LNCAP (cell line): Measurements from ENCODE around the gene NLGN2.

Source experiments
- TF ChIP-seq, protein P1 (sequence below): fragments of 450-650 bp; IDR thresholded peaks from 2 replicates; pipeline ENCODE4 v1.5.1; 2017; ENCODE audit warnings: mild to moderate bottlenecking

Gene NLGN2

DNA sequence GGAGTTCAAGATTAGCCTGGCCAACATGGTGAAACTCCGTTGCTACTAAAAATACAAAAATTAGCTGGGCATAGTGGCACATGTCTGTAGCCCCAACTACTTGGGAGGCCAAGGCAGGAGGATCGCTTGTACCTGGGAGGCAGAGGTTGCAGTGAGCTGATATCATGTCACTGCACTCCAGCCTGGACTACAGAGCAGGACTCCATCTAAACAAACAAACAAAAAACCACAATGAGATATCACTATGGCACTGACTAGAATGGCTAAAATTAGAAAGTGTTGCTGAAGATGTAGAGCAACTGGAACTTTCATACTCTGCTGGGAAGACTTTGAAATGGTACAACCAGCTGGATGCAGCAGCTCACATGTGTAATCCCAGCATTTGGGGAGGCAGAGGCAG is 33.3 kb upstream of the NLGN2 start:
- TF ChIP-seq, protein P1, sequence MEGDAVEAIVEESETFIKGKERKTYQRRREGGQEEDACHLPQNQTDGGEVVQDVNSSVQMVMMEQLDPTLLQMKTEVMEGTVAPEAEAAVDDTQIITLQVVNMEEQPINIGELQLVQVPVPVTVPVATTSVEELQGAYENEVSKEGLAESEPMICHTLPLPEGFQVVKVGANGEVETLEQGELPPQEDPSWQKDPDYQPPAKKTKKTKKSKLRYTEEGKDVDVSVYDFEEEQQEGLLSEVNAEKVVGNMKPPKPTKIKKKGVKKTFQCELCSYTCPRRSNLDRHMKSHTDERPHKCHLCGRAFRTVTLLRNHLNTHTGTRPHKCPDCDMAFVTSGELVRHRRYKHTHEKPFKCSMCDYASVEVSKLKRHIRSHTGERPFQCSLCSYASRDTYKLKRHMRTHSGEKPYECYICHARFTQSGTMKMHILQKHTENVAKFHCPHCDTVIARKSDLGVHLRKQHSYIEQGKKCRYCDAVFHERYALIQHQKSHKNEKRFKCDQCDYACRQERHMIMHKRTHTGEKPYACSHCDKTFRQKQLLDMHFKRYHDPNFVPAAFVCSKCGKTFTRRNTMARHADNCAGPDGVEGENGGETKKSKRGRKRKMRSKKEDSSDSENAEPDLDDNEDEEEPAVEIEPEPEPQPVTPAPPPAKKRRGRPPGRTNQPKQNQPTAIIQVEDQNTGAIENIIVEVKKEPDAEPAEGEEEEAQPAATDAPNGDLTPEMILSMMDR, result no peak

GRCh38 chr17:7379134-7379533 is 28.5 kb upstream of the NLGN2 start:
- TF ChIP-seq, protein P1, result no peak

GRCh38 chr17:7380321-7380720 is 27.3 kb upstream of the NLGN2 start:
- TF ChIP-seq, protein P1, result no peak

GRCh38 chr17:7380855-7381683 is 26.6 kb upstream of the NLGN2 start, which contains the start of gene TNK1:
TSS of gene TNK1 (plus strand) at chr17:7381089. CDS start at chr17:7382927, 1,838 bp downstream.
- TF ChIP-seq, protein P1, result no peak

DNA sequence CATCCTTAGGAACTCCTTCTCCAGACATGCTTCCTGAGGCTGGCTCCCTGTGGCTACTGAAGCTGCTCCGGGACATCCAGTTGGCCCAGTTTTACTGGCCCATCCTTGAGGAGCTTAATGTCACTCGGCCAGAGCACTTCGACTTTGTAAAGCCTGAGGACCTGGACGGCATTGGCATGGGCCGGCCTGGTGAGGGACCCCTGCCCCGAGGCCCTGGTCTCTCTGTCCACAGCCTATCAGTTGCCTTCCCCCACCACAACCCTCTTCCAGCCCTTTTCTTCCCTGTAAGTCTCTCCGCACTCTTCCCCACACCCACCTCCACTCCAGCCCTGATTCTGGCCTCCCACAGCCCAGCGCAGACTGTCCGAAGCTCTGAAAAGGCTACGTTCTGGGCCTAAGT is 24.7 kb upstream of the NLGN2 start:
- TF ChIP-seq, protein P1, result no peak

- TF ChIP-seq, protein P1, result no peak
These were observed 24.3 kb upstream of the NLGN2 start for GRCh38 chr17:7383371-7383741.

DNA sequence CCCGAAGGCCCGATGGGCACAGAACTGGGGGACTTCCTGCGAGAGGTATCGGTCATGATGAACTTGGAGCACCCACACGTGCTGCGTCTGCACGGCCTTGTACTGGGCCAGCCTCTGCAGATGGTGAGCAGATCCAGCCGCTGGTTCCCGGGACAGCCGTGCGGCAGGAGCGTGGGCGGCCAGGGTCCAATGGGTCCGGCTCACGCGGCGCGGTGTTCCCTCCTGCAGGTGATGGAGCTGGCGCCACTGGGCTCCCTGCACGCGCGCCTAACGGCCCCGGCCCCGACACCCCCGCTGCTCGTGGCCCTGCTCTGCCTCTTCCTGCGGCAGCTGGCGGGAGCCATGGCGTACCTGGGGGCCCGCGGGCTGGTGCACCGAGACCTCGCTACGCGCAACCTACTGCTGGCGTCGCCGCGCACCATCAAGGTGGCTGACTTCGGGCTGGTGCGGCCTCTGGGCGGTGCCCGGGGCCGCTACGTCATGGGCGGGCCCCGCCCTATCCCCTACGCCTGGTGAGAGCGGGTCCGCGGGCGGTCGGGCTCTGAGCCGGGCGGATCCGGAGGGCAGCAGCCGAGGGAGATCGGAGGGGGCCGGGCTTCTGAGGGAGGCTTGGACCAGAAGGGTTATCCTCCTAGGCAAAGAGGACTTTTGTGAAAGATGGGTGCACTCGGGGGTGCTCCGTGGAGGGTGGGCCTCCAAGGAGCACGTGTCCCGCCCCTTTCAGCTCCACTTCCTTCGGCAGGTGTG is 23.7 kb upstream of the NLGN2 start:
- TF ChIP-seq, protein P1, result no peak
